NB4 (cell line): ENCODE measurements around the gene CCDC15.
A peak's percentile ranks its signal among the peaks of the same experiment; 100 is the strongest.

ENCODE experiments used
- DNase-seq: peaks from one replicate; pipeline ENCODE4 v3.0.0; 2010; ENCODE audit warnings: low read depth
- H3K4me3 ChIP-seq: one replicate; pipeline ENCODE4 v1.5.1; 2011; ENCODE audit warnings: mild to moderate bottlenecking, low read depth, low read length, moderate library complexity
- MYC ChIP-seq: IDR thresholded peaks from 2 replicates; pipeline ENCODE4 v1.6.1; 2011; ENCODE audit warnings: low read depth, low read length
- POLR2A ChIP-seq: IDR thresholded peaks from 2 replicates; pipeline ENCODE4 v1.6.1; 2011; ENCODE audit warnings: mild to moderate bottlenecking; ENCODE audit not compliant: insufficient read length; ENCODE audit errors: extremely low read depth
- TF ChIP-seq, protein P1 (sequence below): IDR thresholded peaks from one replicate; pipeline ENCODE4 v1.5.1; 2012; ENCODE audit warnings: low read depth, low read length
- TF ChIP-seq, protein P2 (sequence below): IDR thresholded peaks from 2 replicates; pipeline ENCODE4 v1.6.1; 2011; ENCODE audit warnings: low read depth, low read length

CCDC15 gene

DNA sequence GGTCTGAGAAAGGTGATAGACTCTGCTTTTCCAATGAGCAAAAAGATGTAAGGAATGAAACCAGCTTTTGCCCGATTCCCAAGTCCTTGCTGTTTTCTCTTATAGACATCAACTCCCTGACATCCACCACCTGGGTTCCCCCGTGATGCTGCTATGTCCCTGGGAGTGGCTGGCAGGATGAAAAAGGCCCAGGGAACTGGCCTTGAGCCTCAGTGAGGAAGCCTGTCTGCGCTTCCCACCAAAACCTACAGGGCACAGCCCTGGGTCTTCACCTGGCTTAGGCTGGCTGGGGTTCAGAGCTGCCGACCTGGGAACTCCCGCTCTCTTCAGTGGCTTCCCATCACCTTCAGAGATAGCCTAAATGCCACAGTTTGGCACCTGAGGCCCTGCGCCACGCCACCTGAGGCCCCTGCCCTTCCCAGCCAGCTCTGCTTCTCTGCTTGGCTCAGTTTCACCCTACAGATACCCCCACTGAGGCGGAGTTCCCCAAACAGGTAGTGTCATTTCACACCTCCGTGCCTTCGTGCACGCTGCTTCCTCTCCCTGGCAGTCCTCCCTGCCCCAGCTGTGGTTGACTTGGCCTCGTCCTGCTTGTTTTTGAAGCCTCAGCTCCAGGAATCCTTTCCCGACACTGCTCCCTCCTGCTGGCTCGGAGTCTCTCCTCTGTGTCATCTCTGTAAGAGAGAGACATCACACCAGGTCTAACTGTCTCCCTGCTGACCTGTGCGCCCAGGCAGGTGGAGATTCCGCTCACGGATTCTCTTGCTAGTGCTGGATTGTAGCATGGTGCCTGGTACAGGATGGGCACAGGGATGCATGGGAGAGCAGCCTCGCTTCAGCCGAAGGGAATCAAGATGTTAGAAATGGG, 119.8 kb downstream of the CCDC15 start:
- no peak overlapping the region for H3K4me3 ChIP-seq
- TF ChIP-seq, protein P1, sequence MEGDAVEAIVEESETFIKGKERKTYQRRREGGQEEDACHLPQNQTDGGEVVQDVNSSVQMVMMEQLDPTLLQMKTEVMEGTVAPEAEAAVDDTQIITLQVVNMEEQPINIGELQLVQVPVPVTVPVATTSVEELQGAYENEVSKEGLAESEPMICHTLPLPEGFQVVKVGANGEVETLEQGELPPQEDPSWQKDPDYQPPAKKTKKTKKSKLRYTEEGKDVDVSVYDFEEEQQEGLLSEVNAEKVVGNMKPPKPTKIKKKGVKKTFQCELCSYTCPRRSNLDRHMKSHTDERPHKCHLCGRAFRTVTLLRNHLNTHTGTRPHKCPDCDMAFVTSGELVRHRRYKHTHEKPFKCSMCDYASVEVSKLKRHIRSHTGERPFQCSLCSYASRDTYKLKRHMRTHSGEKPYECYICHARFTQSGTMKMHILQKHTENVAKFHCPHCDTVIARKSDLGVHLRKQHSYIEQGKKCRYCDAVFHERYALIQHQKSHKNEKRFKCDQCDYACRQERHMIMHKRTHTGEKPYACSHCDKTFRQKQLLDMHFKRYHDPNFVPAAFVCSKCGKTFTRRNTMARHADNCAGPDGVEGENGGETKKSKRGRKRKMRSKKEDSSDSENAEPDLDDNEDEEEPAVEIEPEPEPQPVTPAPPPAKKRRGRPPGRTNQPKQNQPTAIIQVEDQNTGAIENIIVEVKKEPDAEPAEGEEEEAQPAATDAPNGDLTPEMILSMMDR, result no peak
- no peak for TF ChIP-seq POLR2A
- no peak for DNase-seq

DNA sequence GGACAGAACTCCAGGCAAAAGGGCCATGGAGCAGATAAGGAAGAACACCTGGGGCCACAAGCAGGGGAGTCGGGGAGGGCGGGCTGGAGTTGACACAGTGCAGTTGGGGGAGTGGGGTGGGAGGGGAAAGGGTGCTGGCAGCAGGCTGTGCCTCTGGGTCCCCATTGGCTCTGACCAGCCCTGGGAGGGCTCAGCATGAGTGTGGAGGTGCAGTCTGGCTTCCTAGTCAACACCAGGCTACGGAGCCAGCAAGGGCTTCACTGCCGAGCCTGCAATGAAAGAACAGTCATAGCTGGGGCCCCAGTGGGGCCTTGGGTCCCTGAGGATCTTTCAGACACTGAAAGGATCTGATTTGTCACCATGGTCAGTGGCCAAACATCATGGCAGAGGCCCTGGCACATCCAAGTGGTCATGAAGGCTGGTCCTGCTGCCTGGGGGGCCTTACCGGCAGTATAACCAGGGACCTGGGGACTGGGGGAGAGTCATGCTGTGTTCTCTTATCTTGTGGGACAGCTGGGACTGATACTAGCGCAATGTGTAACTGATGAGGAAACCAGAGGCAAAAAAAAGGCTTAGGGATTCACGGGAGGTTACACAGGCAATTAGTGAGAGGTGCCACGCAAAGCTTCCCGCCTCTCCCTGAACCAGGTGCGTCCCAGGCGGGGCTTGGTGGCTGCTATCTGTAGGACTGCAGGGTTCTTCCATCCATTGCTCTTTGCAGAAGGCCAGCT, 120.7 kb downstream of the CCDC15 start:
- TF ChIP-seq, protein P2, sequence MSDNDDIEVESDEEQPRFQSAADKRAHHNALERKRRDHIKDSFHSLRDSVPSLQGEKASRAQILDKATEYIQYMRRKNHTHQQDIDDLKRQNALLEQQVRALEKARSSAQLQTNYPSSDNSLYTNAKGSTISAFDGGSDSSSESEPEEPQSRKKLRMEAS, result no peak
- TF ChIP-seq POLR2A, result no peak
- TF ChIP-seq MYC, result no peak
- TF ChIP-seq, protein P1, result no peak
- H3K4me3 ChIP-seq, result no peak overlapping the region
- DNase-seq, result no peak

DNA sequence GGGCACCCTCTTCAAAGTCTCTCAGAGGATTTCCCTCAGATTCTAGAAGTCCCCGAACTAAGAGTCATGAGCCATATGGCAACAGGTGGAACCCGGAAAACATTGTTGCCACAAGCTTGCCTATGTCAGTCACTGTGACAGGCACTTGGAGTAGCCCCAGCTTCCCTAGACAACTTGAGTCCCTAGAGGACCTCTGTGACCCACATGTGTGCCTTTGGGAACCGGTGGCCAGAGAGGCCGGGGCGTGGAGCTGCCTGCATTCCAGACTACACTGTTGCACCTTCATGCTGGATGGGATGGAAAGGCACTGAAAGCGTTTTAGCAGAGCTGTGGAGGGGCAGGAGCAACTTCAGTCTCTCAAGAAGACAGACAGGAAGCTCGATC, 121.2 kb downstream of the CCDC15 start:
- TF ChIP-seq, protein P1, result no peak
- TF ChIP-seq MYC (no peak), POLR2A (no peak)
- TF ChIP-seq, protein P2, result no peak
- DNase-seq, result no peak
- no peak overlapping the region for H3K4me3 ChIP-seq

DNA sequence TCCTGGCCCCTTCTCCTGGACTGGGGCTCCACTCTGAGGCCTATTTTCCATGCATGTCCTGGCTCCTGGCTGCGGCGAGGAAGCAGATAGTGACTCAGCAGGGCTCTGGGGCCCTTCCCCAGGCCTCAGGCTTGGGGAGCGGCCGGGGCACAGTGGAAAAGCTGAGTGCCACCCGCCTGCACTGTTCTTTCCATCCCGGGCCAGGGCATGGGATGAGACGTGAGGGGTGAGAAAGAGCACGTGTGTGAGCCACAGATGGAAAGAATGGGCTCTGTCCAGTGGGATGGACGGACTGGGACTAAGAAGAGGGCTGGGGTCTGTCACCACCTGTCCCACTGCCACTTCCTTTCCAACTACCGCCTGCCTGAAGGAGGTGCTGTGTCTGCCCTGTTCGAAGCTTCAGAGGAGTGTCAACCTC, 121.9 kb downstream of the CCDC15 start:
- no peak overlapping the region for H3K4me3 ChIP-seq
- DNase-seq, result no peak
- no peak for TF ChIP-seq POLR2A
- TF ChIP-seq, protein P1, result peak; percentile 9
- TF ChIP-seq, protein P2, result no peak
- TF ChIP-seq MYC, result no peak

DNA sequence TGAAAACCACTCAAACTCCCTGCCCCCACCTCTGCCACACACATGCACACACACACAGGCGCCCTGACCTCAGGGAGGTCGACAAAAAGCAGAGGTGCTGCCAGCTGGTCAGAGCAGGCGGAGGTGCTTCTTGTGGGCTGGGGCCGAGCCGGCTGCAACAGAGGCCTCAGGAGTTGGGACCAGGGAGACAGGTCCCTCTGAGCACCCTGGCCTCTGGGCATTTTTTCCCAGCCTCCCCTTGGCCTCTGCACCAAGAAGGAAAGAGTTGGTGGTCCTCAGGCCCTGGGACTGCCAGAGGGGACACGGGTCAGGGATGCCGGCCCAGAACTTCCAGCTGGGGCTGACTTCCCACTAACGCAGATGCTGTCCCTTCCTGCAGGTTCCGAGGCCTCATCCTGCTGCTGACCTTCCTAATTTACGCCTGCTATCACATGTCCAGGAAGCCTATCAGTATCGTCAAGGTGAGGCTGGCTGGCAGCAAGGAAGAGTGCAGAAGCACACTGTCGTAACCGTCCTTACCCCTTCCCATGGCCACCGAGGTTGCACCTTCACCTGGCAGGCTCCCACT, 122.5 kb downstream of the CCDC15 start:
- DNase-seq, result no peak
- no peak for TF ChIP-seq POLR2A
- TF ChIP-seq MYC, result no peak
- TF ChIP-seq, protein P1, result no peak
- TF ChIP-seq, protein P2, result no peak
- H3K4me3 ChIP-seq, result no peak overlapping the region
